HPDE6-E6E7 (cell line): ENCODE measurements around the gene HOXC5.

Source experiments
- DNase-seq: peaks from one replicate; pipeline ENCODE4 v3.0.0; 2011; ENCODE audit warnings: missing footprints; ENCODE audit errors: extremely low spot score

HOXC5 gene

DNA sequence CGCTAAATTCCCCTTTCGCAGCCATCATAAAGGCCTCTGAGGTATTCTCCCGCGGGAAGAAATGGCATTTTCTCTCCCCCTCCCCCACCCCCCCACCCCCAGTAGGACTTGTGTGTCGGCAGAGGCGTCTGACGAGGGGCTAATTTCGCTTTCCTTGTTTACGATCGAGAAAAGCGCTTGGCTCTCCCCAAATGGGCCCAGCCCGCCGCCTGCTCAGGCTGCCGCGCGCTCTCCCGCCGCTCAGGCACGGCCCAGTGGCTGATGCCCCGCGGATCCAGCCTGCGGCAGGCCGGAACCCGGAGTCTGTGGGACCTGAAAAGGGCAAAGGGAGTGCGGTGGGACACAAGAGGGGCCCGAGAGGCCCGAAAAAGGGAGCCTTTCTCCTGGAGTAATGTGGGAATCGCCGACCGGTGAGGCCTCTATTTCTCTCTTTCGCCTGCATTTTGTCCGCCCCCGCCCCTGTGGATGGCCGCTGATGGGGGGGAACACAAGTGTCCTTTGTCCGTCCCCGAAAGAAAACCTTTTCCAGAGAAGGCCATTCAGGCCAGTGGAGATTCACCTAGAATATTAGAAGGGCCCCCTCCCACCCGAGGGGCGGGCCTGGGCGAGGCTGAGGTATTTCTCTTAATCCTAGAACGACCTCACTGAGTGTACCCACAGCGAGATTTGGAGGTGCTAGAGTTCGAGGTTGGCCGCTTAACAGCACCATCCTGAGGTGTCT lies 13.6 kb upstream of the HOXC5 start:
- DNase-seq = no peak

DNA sequence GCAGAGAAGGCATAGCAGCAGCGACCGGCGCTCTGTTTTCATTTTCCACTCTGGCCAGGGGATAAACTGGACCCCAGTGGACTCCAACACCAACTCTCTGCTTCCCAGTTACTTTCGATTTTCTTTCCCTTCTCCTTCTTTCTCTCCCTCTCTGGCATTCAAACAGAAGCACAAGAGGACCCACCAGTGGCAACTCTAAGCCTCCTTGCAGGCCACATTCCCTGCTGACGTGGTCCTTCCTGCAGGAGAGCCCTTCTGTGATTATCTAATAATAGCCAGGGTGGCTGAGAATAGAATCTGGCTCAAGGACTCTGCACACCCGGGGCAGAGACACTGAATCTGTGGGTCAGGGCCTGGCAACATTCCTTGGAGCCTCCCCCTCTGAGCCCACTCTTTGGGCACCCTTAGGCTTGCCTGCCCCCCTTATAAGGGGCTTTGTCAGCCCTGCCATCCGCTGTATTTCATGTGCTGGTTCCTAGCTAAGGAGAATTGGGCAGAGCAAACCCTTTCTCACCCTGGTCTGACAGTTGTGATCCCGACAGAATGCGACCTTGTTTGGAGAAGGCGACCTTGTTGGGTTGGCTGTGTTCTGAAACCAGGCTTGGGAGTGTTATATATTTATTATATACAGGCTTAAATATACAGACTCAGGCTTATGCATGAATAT lies 12.8 kb upstream of the HOXC5 start:
- no peak for DNase-seq

DNA sequence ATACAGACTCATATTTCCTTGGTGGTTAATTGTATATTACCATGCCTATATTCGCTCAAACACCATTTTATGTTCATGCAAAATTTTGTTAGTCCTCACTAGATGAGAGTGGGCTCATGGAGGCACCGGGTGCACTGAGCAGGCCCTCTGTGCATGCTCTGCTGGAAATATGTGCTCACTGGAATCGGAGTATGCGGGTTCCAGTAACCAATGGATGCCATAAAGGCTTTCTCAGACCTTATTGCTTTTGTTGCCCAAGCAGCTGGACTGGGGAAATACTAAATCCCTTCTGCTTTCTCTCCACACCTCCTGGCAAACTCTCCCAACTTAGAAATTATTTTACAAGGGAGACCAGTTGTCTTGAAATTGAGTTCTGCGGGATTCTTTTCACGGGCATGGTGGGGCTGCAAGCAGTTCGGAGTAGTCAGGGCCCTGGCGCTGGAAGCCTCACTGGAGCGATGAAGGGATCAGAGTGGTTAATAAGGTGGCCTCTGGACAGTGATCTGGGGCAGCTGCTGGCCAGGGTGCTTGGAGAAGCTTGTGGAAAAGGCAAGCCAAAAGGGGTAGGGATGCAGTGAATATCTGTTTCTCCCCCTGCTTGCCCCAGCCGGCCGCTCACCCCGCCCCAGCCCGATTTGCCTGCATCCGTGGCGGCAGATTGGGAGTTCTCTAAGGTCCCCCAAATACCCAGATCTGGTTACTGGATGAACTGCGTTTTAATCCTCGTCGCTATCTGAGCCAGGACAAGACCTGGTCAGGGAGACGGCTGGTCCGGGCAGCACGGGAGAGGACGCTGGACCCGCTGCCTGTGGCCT lies 12.1 kb upstream of the HOXC5 start:
- no peak for DNase-seq

- no peak for DNase-seq
Measured at GRCh38 chr12:54021432-54022013, 11.3 kb upstream of the HOXC5 start.

DNA sequence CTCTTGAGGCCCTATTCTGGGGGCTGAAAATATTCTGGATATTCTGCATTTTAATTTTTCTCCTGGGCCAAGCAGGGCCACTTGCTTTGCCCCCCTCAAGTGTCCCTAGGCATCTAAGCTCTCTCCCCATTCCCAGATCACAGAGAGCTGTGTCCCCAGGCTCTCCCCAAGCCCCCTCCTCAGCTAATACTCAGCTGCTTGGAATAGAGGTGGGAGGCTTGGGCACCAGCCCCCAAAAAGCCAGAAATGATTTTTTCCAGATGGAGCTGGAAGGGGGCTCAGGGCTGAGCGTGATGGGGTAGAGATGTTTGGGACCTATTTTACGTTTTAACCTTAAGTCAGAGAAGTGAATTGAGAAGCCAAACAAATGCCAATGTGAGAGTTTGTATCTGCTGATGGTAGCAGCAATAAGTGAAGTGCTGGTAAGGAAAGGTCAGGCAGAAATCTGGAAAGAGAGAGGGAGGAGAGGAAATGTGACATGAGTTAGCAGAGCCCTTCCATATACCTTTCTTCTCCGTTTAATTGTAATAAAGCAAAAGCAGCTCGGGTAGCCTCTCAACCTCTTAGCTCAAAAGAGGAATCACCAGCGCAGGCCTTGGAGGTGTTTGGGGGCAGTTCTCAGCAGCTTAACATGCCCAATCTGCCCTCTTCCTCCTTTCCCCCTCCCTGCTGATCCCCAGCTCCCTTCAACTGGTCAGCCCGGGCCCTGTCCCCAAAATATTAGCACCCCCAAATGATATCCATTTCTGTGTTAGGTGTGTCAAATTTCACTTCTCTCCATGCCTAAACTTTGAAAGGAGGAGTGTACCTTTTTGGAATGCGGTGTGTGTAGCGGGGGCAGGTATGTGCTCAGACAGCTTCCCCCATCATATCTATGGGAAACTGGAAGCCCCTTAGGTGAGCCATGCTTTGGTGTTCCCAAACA lies 9.6 kb upstream of the HOXC5 start:
- no peak for DNase-seq

GRCh38 chr12:54024127-54024526 lies 8.7 kb upstream of the HOXC5 start:
- DNase-seq = no peak

GRCh38 chr12:54024581-54025305 lies 8.1 kb upstream of the HOXC5 start:
- no peak for DNase-seq

DNA sequence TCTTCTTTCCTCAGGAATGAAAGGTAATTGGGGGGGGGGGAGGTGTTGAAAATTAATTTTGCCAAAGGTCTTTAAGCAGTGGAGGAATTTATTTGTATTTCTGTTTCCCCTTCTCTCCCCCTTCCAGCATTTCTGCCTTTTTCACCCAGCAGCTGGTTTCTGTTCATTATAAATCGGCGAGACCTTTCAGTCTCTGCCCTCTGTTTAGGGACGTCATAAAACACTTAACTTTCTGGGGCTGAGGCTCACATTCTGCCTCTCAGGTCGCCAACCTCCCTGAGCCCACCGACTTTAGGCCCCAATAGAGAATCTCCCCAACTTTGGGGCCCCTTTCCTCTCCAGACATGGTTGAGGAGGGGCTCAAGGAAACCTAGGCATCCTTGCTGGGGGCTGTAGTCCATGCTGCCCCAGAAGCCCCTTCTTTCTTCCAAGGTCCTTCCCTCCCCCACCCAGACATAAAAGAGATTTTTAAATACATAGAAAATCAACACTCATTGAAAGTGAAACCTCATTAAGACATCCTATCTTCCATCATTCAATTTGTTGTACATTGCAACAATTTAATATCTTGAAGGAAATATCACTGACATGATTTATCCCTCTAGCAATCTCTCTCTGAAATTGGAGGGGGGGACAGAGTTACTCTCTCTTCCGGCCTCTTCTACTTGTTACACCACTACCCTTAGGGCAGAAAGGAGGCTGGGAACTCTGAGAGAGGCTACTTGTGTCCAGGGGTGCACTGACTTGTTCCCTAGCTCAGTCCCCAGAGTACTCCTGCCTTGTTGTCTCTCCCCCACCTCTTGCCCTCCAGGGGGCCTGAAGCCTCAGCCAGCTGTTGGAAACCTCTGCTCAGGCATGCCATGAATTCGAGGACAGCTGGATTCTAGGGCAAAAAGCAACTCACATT lies 7.1 kb upstream of the HOXC5 start:
- DNase-seq = no peak

- no peak for DNase-seq
Measured at GRCh38 chr12:54026640-54027441, 6.0 kb upstream of the HOXC5 start.

DNA sequence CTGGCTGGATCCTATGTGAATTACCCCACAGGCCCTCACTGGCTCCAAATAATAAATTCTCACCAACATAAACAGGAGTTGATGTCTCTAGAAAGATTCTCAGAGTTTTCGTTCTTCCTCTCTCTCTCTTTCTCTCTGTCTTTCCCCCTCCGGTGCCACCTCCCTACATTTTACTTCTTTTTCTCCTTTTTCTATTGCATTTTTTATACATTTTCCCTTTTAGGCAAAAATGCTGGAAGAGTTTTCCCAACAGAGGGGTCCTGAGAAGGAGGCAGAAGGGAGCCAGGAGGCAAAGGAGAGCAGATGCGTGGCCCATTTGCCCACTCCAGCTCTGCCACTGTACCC lies 5.4 kb upstream of the HOXC5 start:
- no peak for DNase-seq

DNA sequence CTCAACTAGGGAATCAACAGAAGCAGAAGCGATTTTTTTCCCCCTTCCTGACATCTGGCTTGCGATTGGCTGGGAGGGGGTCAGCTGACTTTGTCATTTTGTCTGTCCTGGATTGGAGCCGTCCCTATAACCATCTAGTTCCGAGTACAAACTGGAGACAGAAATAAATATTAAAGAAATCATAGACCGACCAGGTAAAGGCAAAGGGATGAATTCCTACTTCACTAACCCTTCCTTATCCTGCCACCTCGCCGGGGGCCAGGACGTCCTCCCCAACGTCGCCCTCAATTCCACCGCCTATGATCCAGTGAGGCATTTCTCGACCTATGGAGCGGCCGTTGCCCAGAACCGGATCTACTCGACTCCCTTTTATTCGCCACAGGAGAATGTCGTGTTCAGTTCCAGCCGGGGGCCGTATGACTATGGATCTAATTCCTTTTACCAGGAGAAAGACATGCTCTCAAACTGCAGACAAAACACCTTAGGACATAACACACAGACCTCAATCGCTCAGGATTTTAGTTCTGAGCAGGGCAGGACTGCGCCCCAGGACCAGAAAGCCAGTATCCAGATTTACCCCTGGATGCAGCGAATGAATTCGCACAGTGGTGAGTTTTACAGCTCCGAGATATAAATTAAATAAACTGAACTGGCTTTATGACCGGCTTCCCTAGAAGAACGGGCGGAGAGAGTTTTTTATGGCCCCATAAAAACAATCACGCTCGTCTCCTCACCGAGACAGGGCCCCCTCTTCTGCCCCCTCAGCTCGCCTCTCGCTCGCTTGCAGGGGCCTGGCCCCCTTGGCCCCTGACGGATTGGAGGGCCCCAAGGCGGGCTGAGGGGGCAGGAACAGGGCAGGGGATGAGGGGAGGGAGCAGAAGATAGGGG lies 4.3 kb upstream of the HOXC5 start, which contains the start of gene HOXC6:
Gene HOXC6 (plus strand): TSS at position 127 of the 888 bp plus-strand sequence. CDS start 82 bp downstream, at position 209.
- no peak for DNase-seq

DNA sequence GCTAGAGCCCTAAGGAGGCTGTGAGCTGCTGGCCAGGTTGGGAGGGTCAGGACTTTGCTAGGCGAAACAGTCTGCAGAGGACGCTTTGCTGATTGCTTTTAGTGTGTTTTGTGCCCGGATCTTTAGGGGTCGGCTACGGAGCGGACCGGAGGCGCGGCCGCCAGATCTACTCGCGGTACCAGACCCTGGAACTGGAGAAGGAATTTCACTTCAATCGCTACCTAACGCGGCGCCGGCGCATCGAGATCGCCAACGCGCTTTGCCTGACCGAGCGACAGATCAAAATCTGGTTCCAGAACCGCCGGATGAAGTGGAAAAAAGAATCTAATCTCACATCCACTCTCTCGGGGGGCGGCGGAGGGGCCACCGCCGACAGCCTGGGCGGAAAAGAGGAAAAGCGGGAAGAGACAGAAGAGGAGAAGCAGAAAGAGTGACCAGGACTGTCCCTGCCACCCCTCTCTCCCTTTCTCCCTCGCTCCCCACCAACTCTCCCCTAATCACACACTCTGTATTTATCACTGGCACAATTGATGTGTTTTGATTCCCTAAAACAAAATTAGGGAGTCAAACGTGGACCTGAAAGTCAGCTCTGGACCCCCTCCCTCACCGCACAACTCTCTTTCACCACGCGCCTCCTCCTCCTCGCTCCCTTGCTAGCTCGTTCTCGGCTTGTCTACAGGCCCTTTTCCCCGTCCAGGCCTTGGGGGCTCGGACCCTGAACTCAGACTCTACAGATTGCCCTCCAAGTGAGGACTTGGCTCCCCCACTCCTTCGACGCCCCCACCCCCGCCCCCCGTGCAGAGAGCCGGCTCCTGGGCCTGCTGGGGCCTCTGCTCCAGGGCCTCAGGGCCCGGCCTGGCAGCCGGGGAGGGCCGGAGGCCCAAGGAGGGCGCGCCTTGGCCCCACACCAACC lies 3.1 kb upstream of the HOXC5 start:
- no peak for DNase-seq

- DNase-seq = no peak
Measured at GRCh38 chr12:54030442-54030801, 2.4 kb upstream of the HOXC5 start.

DNA sequence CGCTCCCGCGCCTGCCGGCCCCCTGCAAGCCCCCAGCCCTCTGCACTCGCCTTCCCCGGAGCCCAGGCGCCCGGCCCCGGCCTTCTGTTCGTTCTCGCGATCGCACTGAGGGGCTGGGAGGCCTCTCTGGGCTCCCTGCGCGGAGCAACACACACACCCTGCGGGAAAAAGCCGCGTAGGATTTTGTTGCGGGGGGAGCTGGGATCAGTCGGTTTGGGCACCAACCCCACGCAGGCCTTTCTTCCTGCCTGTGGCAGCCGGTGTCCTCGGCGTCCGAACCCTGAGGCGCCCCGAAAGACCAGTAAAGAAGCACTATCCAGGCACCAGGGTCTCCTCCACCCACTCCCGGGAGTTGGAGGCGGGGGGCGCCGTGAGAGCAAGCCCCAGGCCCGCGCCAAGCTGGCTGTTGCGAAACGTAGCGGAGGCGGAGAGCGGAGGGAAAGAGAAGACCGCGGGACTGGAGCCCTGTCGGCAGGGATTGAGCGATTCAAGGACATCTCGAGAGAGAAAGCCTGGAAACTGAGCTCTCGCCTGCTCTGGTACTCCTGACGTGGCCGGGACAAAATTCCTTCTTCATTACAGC lies 1.9 kb upstream of the HOXC5 start:
- DNase-seq = no peak

- no peak for DNase-seq
Measured at GRCh38 chr12:54031480-54031879, 1.4 kb upstream of the HOXC5 start.

- DNase-seq = no peak
Measured at GRCh38 chr12:54032086-54032619, 697 bp upstream of the HOXC5 start.
